Measurements from ENCODE around the gene PLCB1.
A peak's percentile ranks its signal among the peaks of the same experiment; 100 is the strongest.

The PLCB1 gene

GRCh38 chr20:8272766-8273165 is 140.7 kb downstream of the PLCB1 start:
- Histone ChIP-seq H3K27ac (peak overlapping the region; percentile 25; the same call in 1 of the 2 replicates), H3K4me1 (peaks cover 51% of the 10 kb centered on the region), H3K27me3 (no peaks in the 10 kb centered on the region), H3K4me2 (peak overlapping the region; percentile 62), H3K36me3 (no peaks in the 10 kb centered on the region), H3K4me3 (no peak overlapping the region), H3K9ac (no peak overlapping the region), H4K20me1 (no peaks in the 10 kb centered on the region), H3K9me3 (no peaks in the 10 kb centered on the region)
- TF ChIP-seq Cebpa-rat (IDR thresholded peaks at IDR 0.05): no peak

DNA sequence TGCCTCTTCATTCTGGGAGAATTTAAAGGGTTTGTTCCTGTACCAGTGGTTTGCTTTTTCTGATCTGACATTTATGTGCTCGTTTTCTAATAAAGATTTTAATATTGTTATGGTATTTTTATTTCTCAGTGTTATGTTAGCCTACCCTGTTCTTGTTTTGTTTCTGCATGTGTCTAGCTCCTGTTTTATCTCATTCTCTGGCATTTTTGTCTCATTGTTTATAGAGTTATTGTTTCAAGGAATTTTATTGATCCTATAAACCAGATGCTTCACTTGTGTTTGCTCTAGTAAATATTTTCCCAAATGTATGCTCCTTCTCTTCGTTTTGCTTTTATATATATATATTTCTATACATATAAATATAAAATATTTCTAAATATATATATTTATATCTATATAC is 152.8 kb downstream of the PLCB1 start:
- H4K20me1 ChIP-seq: no peaks in the 10 kb centered on the region
- no peaks in the 10 kb centered on the region for H3K4me1 ChIP-seq
- H3K4me2 ChIP-seq: no peak overlapping the region
- H3K4me3 ChIP-seq: no peak overlapping the region
- H3K9me3 ChIP-seq: no peaks in the 10 kb centered on the region
- no peak overlapping the region for H3K9ac ChIP-seq
- no peak overlapping the region for H3K27ac ChIP-seq
- TF ChIP-seq Cebpa-rat (IDR thresholded peaks at IDR 0.05): no peak
- no peaks in the 10 kb centered on the region for H3K36me3 ChIP-seq
- no peaks in the 10 kb centered on the region for H3K27me3 ChIP-seq

- no peaks in the 10 kb centered on the region for H4K20me1 ChIP-seq
- TF ChIP-seq Cebpa-rat (IDR thresholded peaks at IDR 0.05): no peak
- no peaks in the 10 kb centered on the region for H3K9me3 ChIP-seq
These were observed 155.3 kb downstream of the PLCB1 start for GRCh38 chr20:8287340-8287739.

DNA sequence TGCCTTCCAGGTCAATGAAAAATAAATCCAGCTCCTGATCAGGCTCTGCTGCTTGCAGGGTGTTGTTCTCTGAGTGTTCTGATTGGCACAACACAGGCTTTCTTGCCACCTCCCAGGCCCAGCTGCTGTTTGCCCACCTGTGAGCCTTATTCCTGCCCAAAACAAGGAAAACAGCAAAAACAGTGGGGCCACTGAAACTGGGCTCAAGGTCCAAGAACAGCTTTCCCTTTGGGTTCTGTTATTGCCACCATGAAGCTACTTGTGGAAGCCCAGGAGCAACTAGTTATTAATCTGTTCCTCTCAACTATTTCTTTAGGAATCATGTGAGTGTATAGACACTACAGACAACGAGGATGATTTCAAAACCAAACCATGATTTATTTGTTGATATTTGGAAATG is 159.1 kb downstream of the PLCB1 start:
- TF ChIP-seq Cebpa-rat (IDR thresholded peaks at IDR 0.05): no peak
- Histone ChIP-seq H3K27me3 (no peaks in the 10 kb centered on the region), H3K4me2 (no peak overlapping the region), H3K4me1 (no peaks in the 10 kb centered on the region), H3K4me3 (no peak overlapping the region), H3K36me3 (no peaks in the 10 kb centered on the region), H4K20me1 (no peaks in the 10 kb centered on the region), H3K9me3 (no peaks in the 10 kb centered on the region), H3K9ac (no peak overlapping the region), H3K27ac (no peak overlapping the region)

More at GRCh38 chr20:8287340-8287739, 155.3 kb downstream of the PLCB1 start:
- Histone ChIP-seq H3K27me3 (no peaks in the 10 kb centered on the region), H3K4me3 (no peak overlapping the region), H3K9ac (no peak overlapping the region), H3K4me2 (no peak overlapping the region), H3K36me3 (no peaks in the 10 kb centered on the region), H3K27ac (no peak overlapping the region), H3K4me1 (no peaks in the 10 kb centered on the region)

DNA sequence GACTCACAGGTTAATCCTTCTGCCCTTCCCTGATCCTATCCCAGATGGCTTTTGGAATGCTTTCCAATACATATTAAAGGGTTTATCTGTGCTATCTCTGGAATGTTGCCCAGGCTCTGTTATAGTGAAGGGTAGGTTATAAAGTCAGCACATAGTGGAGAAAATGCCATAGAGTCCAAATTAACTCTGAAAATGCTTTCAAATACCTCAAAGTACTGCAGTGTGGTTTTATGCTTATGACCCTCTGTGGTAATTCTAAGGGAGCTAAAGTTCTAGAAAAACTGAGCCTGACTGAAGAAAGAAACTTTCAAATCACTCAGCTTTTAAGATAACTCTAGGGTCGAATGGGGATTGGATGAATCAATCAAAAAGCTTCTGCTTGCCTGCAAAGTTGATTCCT is 159.8 kb downstream of the PLCB1 start:
- no peak for TF ChIP-seq Cebpa-rat (IDR thresholded peaks at IDR 0.05)

DNA sequence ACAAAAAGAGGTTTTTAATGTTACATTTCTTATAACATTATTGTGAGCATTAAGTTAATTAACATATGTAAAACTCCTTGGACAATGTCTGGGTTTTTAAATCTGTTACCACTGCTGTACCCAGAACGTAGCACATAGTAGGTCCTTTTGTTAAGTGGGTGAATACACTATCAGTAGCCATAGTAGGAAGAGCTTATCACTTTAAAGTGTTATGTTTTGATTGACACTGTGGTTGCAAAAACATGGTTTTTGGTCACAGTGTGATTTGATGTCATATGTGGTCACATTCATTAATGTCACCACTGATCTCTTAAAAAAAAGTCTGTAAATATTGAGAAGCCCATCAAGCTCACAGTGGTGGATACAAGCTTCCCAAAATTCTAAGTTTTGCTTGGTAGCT is 160.7 kb downstream of the PLCB1 start:
- Histone ChIP-seq H3K9ac (no peak overlapping the region), H3K9me3 (no peaks in the 10 kb centered on the region), H3K4me3 (no peak overlapping the region), H3K4me2 (no peak overlapping the region), H4K20me1 (no peaks in the 10 kb centered on the region), H3K4me1 (no peaks in the 10 kb centered on the region), H3K27me3 (no peaks in the 10 kb centered on the region), H3K36me3 (no peaks in the 10 kb centered on the region), H3K27ac (no peak overlapping the region)
- TF ChIP-seq Cebpa-rat (IDR thresholded peaks at IDR 0.05): no peak

More for the DNA sequence above, 159.8 kb downstream of the PLCB1 start:
- Histone ChIP-seq H3K27ac (no peak overlapping the region), H3K36me3 (no peaks in the 10 kb centered on the region), H3K27me3 (no peaks in the 10 kb centered on the region), H3K4me2 (no peak overlapping the region), H3K9ac (no peak overlapping the region), H4K20me1 (no peaks in the 10 kb centered on the region), H3K9me3 (no peaks in the 10 kb centered on the region), H3K4me1 (no peaks in the 10 kb centered on the region), H3K4me3 (no peak overlapping the region)

- no peaks in the 10 kb centered on the region for H3K27me3 ChIP-seq
- no peak overlapping the region for H3K4me2 ChIP-seq
- no peak overlapping the region for H3K27ac ChIP-seq
- H3K9ac ChIP-seq: no peak overlapping the region
- no peaks in the 10 kb centered on the region for H3K9me3 ChIP-seq
- no peak for TF ChIP-seq Cebpa-rat (IDR thresholded peaks at IDR 0.05)
- H4K20me1 ChIP-seq: no peaks in the 10 kb centered on the region
- H3K36me3 ChIP-seq: no peaks in the 10 kb centered on the region
- H3K4me3 ChIP-seq: no peak overlapping the region
- H3K4me1 ChIP-seq: no peaks in the 10 kb centered on the region
These were observed 161.7 kb downstream of the PLCB1 start for GRCh38 chr20:8293750-8294149.

DNA sequence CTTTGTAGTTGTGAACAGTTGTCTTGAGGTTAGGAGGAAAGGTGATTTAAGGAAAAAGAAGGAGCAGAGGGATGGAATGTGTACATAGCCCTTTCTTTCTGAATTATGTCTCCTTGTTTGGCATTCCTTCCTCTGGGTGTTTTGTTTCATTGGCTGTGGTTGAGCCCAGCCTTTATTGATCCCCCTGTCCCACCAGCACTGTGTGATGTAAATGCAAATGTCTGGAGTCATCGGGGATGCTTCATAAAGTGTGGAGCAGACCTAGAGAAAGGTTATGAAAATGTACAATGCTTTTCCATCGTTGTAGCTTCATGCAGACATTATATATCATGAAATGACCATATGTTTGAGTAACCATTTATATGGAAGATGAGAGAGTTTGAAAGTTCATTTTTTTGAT is 164.5 kb downstream of the PLCB1 start:
- no peaks in the 10 kb centered on the region for H3K36me3 ChIP-seq
- H3K4me3 ChIP-seq: no peak overlapping the region
- H3K9ac ChIP-seq: no peak overlapping the region
- no peaks in the 10 kb centered on the region for H4K20me1 ChIP-seq
- no peak for TF ChIP-seq Cebpa-rat (IDR thresholded peaks at IDR 0.05)
- H3K9me3 ChIP-seq: no peaks in the 10 kb centered on the region
- no peaks in the 10 kb centered on the region for H3K27me3 ChIP-seq
- no peak overlapping the region for H3K4me2 ChIP-seq
- no peak overlapping the region for H3K27ac ChIP-seq
- H3K4me1 ChIP-seq: no peaks in the 10 kb centered on the region

DNA sequence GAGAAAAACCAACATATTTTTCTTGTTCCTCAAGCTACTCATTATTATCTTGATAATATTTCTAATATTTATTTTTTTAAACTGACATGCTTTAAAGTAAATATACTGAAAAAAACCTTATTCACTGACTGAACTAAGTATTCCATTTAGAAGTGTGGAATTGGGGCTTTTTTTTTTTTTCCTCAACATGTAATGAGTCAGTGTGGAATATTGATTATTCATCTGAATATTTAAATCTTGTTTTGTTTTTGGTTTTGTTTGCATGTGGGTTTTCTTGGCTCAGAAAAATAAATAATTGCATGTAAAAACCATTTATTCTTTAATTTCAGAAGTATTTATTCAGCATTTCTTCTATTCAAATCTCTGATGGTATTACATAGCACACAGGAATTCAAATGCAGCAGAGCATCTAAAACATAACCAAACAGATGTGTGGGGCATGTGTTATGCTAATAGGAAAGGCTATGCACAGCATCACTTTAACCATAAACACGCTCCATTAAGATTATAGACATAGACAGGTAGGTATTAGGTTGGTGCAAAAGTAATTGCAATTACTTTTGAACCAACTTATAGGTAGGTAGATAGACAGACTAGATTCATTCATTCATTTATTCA is 166.5 kb downstream of the PLCB1 start:
- Histone ChIP-seq H3K4me1 (no peaks in the 10 kb centered on the region), H3K4me3 (no peak overlapping the region), H4K20me1 (no peaks in the 10 kb centered on the region), H3K36me3 (no peaks in the 10 kb centered on the region), H3K4me2 (no peak overlapping the region), H3K9ac (no peak overlapping the region), H3K27me3 (no peaks in the 10 kb centered on the region), H3K27ac (no peak overlapping the region), H3K9me3 (no peaks in the 10 kb centered on the region)
- TF ChIP-seq Cebpa-rat (IDR thresholded peaks at IDR 0.05): no peak

- no peak for TF ChIP-seq Cebpa-rat (IDR thresholded peaks at IDR 0.05)
These were observed 167.9 kb downstream of the PLCB1 start for GRCh38 chr20:8299921-8300320.

GRCh38 chr20:8301655-8302054 is 169.6 kb downstream of the PLCB1 start:
- no peaks in the 10 kb centered on the region for H3K36me3 ChIP-seq
- TF ChIP-seq Cebpa-rat (IDR thresholded peaks at IDR 0.05): no peak
- no peak overlapping the region for H3K27ac ChIP-seq
- no peaks in the 10 kb centered on the region for H3K27me3 ChIP-seq
- H3K9ac ChIP-seq: no peak overlapping the region
- H3K4me1 ChIP-seq: no peaks in the 10 kb centered on the region
- no peak overlapping the region for H3K4me3 ChIP-seq
- H4K20me1 ChIP-seq: no peaks in the 10 kb centered on the region
- no peaks in the 10 kb centered on the region for H3K9me3 ChIP-seq
- H3K4me2 ChIP-seq: no peak overlapping the region

More at GRCh38 chr20:8299921-8300320, 167.9 kb downstream of the PLCB1 start:
- no peaks in the 10 kb centered on the region for H4K20me1 ChIP-seq
- H3K4me3 ChIP-seq: no peak overlapping the region
- H3K27ac ChIP-seq: no peak overlapping the region
- H3K9me3 ChIP-seq: no peaks in the 10 kb centered on the region
- no peaks in the 10 kb centered on the region for H3K27me3 ChIP-seq
- H3K36me3 ChIP-seq: no peaks in the 10 kb centered on the region
- no peak overlapping the region for H3K4me2 ChIP-seq
- H3K9ac ChIP-seq: no peak overlapping the region
- no peaks in the 10 kb centered on the region for H3K4me1 ChIP-seq
